Hepatocyte (in vitro differentiated cells): ENCODE measurements around the gene SND1. TPM values are rescaled to one million over a fixed set of nuclear protein-coding genes. Genes with fewer than 3 reads are reported as not detected.

Experiments
- DNase-seq: peaks from one replicate; pipeline ENCODE4 v3.0.0-alpha.2; 2016; ENCODE audit warnings: low spot score
- H2AFZ ChIP-seq: fragments of 200-600 bp; sonication (generic); 2 replicates; pipeline ENCODE4 v1.6.0; 2016; ENCODE audit warnings: antibody characterized with exemption, mild to moderate bottlenecking
- H3K27ac ChIP-seq: fragments of 200-600 bp; sonication (generic); 2 replicates; pipeline ENCODE4 v1.5.1; 2016; ENCODE audit warnings: mild to moderate bottlenecking
- H3K27me3 ChIP-seq: fragments of 200-600 bp; sonication (generic); 2 replicates; pipeline ENCODE4 v1.6.1; 2016
- H3K36me3 ChIP-seq: fragments of 200-600 bp; sonication (generic); replicated peaks from 2 replicates; pipeline ENCODE4 v1.5.1; 2016; ENCODE audit warnings: low read depth; ENCODE audit not compliant: insufficient read depth
- H3K4me1 ChIP-seq: fragments of 200-600 bp; sonication (generic); 2 replicates; pipeline ENCODE4 v1.5.1; 2016; ENCODE audit warnings: mild to moderate bottlenecking, moderate library complexity; ENCODE audit not compliant: insufficient read depth
- H3K4me2 ChIP-seq: fragments of 200-600 bp; sonication (generic); 2 replicates; pipeline ENCODE4 v1.6.0; 2016
- H3K4me3 ChIP-seq: fragments of 200-600 bp; sonication (generic); 2 replicates; pipeline ENCODE4 v1.5.1; 2016; ENCODE audit warnings: mild to moderate bottlenecking
- H3K79me2 ChIP-seq: fragments of 200-600 bp; sonication (generic); 2 replicates; pipeline ENCODE4 v1.6.0; 2017; ENCODE audit warnings: mild to moderate bottlenecking
- H3K9me2 ChIP-seq: fragments of 200-600 bp; sonication (generic); replicated peaks from 2 replicates; pipeline ENCODE4 v1.6.0; 2017; ENCODE audit warnings: mild to moderate bottlenecking; ENCODE audit not compliant: insufficient read depth
- H3K9me3 ChIP-seq: fragments of 200-600 bp; sonication (generic); 2 replicates; pipeline ENCODE4 v1.5.1; 2016; ENCODE audit warnings: low read depth, mild to moderate bottlenecking
- H4K20me1 ChIP-seq: fragments of 200-600 bp; sonication (generic); 2 replicates; pipeline ENCODE4 v1.6.0; 2016; ENCODE audit warnings: mild to moderate bottlenecking; ENCODE audit not compliant: insufficient read depth, poor library complexity, severe bottlenecking
- EZH2 ChIP-seq: fragments of 200-600 bp; sonication (generic); IDR thresholded peaks from 2 replicates; pipeline ENCODE4 v1.6.1; 2016; ENCODE audit warnings: antibody characterized with exemption, mild to moderate bottlenecking, borderline replicate concordance
- EZH2phosphoT487 ChIP-seq: fragments of 200-600 bp; sonication (generic); IDR thresholded peaks from one replicate; pipeline ENCODE4 v1.6.1; 2018; ENCODE audit warnings: antibody characterized with exemption, mild to moderate bottlenecking, low read depth, moderate library complexity; ENCODE audit not compliant: unreplicated experiment, severe bottlenecking
- WGBS: methylation state at CpG from one replicate; pipeline ENCODE4 v1.1.6; 2016; ENCODE audit warnings: low lambda C conversion rate; ENCODE audit errors: missing lambda C conversion rate; 5-methylcytosine and 5-hydroxymethylcytosine counted together
- polyA plus RNA-seq: library from polyadenylated mRNA; unstranded; fragments of >200 nt; fragmentation: Nextera tagmentation; extraction: Ambion mirVana; gene quantifications from 2 replicates; pipeline ENCODE4 v1.2.1, GENCODE V29; 2016
- total RNA-seq: library from RNA; depleted of rRNA; stranded (reverse); fragments of >200 nt; gene quantifications from 2 replicates; pipeline ENCODE4 v1.2.3, GENCODE V29; 2014
- TF ChIP-seq, protein P1 (sequence below): fragments of 200-600 bp; sonication (generic); IDR thresholded peaks from 2 replicates; pipeline ENCODE4 v1.5.1; 2016; ENCODE audit warnings: antibody characterized with exemption, mild to moderate bottlenecking; ENCODE audit not compliant: poor library complexity

The SND1 gene
- total and polyA plus RNA-seq, 2 experiments from 2014 or later: 141 to 200 TPM

DNA sequence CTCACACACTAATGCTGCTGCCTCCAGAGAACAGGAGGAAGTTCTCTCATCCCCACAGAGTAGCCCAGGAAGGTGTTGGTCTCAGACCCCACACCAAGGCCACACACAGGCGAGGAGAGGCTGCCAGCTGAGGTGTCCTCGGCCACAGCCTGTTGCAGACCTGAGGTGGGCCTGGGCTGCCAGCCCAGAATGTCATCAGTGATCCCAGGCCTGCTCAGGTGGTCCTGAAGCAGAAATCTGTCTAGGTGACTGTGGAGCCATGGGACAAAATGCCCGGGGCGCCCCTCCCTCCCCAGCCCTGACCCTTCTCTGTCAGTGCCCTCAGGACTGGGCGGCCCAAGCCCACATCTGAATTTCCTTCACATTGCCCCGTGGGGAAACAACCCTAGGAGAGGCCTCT is 422.7 kb downstream of the SND1 start:
- DNase-seq: no peak
- Histone ChIP-seq H3K79me2 (peaks cover 3% of the 10 kb centered on the region), H3K4me2 (no peak overlapping the region), H4K20me1 (no peaks in the 10 kb centered on the region), H3K9me3 (no peaks in the 10 kb centered on the region), H3K27ac (no peak overlapping the region), H3K4me1 (no peaks in the 10 kb centered on the region), H2AFZ (no peak overlapping the region), H3K9me2 (no peaks in the 10 kb centered on the region), H3K27me3 (no peaks in the 10 kb centered on the region), H3K36me3 (no peaks in the 10 kb centered on the region), H3K4me3 (no peak overlapping the region)
- TF ChIP-seq, protein P1, sequence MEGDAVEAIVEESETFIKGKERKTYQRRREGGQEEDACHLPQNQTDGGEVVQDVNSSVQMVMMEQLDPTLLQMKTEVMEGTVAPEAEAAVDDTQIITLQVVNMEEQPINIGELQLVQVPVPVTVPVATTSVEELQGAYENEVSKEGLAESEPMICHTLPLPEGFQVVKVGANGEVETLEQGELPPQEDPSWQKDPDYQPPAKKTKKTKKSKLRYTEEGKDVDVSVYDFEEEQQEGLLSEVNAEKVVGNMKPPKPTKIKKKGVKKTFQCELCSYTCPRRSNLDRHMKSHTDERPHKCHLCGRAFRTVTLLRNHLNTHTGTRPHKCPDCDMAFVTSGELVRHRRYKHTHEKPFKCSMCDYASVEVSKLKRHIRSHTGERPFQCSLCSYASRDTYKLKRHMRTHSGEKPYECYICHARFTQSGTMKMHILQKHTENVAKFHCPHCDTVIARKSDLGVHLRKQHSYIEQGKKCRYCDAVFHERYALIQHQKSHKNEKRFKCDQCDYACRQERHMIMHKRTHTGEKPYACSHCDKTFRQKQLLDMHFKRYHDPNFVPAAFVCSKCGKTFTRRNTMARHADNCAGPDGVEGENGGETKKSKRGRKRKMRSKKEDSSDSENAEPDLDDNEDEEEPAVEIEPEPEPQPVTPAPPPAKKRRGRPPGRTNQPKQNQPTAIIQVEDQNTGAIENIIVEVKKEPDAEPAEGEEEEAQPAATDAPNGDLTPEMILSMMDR: no peak
- TF ChIP-seq EZH2phosphoT487: no peak
- TF ChIP-seq EZH2: no peak
- WGBS: 90% methylated on average over 6 of the region's 6 CpGs

DNA sequence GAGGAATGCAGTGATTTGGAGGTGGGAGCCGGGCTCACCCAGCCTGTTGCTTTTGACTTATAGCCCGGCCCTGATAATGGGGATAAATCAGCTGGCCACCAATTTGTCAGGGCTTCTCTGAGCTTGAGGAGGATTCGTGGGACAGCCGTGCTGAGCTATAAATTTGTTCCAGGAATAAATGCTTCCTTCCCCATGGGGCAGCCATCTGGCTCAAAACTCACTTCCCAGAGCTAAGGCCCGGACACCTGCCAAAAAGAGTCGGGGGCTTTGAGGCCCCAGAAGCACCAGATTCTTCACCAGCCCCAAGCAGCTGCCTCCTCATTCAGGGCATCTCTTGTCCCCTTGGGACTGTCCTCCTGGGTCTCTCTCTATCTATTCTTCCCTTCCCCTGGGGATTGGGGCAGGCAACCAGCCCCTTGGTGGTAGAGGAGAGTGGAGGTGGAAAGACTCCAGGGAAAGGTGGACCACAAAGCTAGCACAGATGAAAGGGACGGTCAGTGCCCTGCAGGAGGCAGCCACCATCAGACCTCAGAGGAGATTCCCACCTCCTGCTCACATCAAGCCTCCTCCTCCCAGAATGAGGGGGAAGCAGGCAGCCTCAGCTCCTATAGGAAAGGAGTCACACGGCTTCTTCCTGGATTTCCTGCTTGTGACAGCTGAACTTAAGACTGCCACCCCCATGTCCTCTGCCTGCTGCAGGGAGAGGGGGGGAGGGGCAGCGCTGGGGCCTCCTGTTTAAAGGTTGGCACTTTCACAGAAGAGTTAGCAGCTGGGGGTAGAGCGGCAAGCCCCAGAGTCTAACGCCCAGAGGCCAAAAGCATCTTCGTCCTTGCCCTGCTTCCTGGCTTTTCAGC is 423.5 kb downstream of the SND1 start:
- H4K20me1 ChIP-seq: no peaks in the 10 kb centered on the region
- H3K9me3 ChIP-seq: no peaks in the 10 kb centered on the region
- no peak for DNase-seq
- H3K9me2 ChIP-seq: no peaks in the 10 kb centered on the region
- no peak overlapping the region for H3K4me2 ChIP-seq
- WGBS: 82% methylated on average over 12 of the region's 12 CpGs
- no peak overlapping the region for H2AFZ ChIP-seq
- no peak overlapping the region for H3K4me3 ChIP-seq
- H3K36me3 ChIP-seq: no peaks in the 10 kb centered on the region
- H3K27ac ChIP-seq: no peak overlapping the region
- H3K4me1 ChIP-seq: no peaks in the 10 kb centered on the region
- peaks cover 3% of the 10 kb centered on the region for H3K79me2 ChIP-seq
- no peaks in the 10 kb centered on the region for H3K27me3 ChIP-seq
- TF ChIP-seq, protein P1: no peak
- TF ChIP-seq EZH2phosphoT487 (no peak), EZH2 (no peak)

DNA sequence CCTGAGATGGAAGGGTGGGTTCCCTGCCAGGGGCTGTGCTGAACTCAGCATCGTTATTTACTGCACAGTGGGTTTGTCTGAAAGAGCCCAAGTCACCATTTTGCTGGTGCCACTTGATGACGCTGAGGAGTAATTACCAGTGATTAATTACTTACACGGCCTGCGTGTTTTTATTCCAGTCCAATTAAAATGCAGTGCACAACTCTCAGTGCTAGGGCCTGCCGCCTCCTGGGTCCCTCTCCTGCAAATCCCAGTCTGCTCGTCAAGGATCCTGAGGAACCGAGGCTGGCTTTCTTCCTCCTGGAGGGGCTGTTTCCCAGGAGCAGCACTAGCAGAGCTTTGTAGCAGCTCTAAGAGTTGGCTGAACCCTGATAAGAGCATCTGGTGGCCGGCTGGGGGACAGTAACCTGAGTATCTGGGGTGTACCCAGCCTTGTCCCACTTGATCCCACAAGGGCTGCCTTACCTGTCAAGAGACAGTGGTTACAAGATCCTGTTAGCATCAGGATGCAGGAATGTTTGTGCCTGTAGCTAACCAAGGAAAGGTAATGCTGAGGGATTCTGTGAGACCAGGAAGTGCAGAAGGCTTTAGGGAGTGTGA is 424.3 kb downstream of the SND1 start:
- Histone ChIP-seq H3K9me2 (no peaks in the 10 kb centered on the region), H3K36me3 (no peaks in the 10 kb centered on the region), H3K4me2 (no peak overlapping the region), H3K27me3 (no peaks in the 10 kb centered on the region), H3K27ac (no peak overlapping the region), H2AFZ (no peak overlapping the region), H4K20me1 (no peaks in the 10 kb centered on the region), H3K4me3 (no peak overlapping the region), H3K9me3 (no peaks in the 10 kb centered on the region), H3K4me1 (no peaks in the 10 kb centered on the region), H3K79me2 (peaks cover 1% of the 10 kb centered on the region)
- no peak for DNase-seq
- TF ChIP-seq, protein P1: no peak
- TF ChIP-seq EZH2phosphoT487 (no peak), EZH2 (no peak)
- WGBS: 94% methylated on average over 8 of the region's 8 CpGs
